GM21423 (cell line): ENCODE measurements around the gene DYNC2I2.
"Not testable (repeated sequence)": the region's sequence is repeated elsewhere in the genome, so short reads cannot be mapped to it uniquely, and the experiment has no call there.

ENCODE experiments used
- ATAC-seq: cut with Tn5 transposase; IDR thresholded peaks from one replicate; pipeline ENCODE4 v1.9.1; 2021; ENCODE audit warnings: mild to moderate bottlenecking, moderate library complexity; ENCODE audit not compliant: unreplicated experiment

Gene DYNC2I2

GRCh38 chr9:128619779-128620178 is 36.9 kb downstream of the DYNC2I2 start:
- ATAC-seq: no peak

- ATAC-seq: no peak
Observed at GRCh38 chr9:128619127-128619526, 37.5 kb downstream of the DYNC2I2 start.

- no peak for ATAC-seq
Observed at GRCh38 chr9:128617943-128618342, 38.7 kb downstream of the DYNC2I2 start.

GRCh38 chr9:128615571-128615970 is 41.1 kb downstream of the DYNC2I2 start:
- ATAC-seq: no peak

GRCh38 chr9:128614728-128615127 is 41.9 kb downstream of the DYNC2I2 start:
- ATAC-seq: no peak

- no peak for ATAC-seq
Observed at GRCh38 chr9:128611600-128612394, 44.9 kb downstream of the DYNC2I2 start.

GRCh38 chr9:128610897-128611296 is 45.8 kb downstream of the DYNC2I2 start:
- ATAC-seq: no peak

GRCh38 chr9:128607642-128608350 is 48.9 kb downstream of the DYNC2I2 start:
- ATAC-seq: no peak

- no peak for ATAC-seq
Observed at GRCh38 chr9:128603697-128604096, 53.0 kb downstream of the DYNC2I2 start.

- ATAC-seq: no peak
Observed at GRCh38 chr9:128600099-128600498, 56.5 kb downstream of the DYNC2I2 start.

- ATAC-seq: no peak
Observed at GRCh38 chr9:128595471-128595870, 61.2 kb downstream of the DYNC2I2 start.

GRCh38 chr9:128593856-128594255 is 62.8 kb downstream of the DYNC2I2 start:
- ATAC-seq: no peak

GRCh38 chr9:128593039-128593438 is 63.6 kb downstream of the DYNC2I2 start:
- ATAC-seq: no peak

GRCh38 chr9:128588581-128589233 is 67.9 kb downstream of the DYNC2I2 start:
- ATAC-seq: no peak

GRCh38 chr9:128587453-128587852 is 69.2 kb downstream of the DYNC2I2 start:
- ATAC-seq: no peak

GRCh38 chr9:128586934-128587333 is 69.7 kb downstream of the DYNC2I2 start:
- not testable (repeated sequence) for ATAC-seq

- not testable (repeated sequence) for ATAC-seq
Observed at GRCh38 chr9:128585155-128585554, 71.5 kb downstream of the DYNC2I2 start.
